Activated CD4-positive, alpha-beta T cell treated with anti-CD3 and anti-CD28 coated beads, Interleukin-2, amount 50 U/mL, for 24 hours (primary cell): ENCODE measurements around the gene NCS1.

ENCODE experiments used
- DNase-seq, 2 donors: peaks; one replicate each; pipeline ENCODE4 v3.0.0-alpha.2; 2020; ENCODE audit warnings: low read depth in 1 of 2, low spot score in 1 of 2

NCS1 gene

DNA sequence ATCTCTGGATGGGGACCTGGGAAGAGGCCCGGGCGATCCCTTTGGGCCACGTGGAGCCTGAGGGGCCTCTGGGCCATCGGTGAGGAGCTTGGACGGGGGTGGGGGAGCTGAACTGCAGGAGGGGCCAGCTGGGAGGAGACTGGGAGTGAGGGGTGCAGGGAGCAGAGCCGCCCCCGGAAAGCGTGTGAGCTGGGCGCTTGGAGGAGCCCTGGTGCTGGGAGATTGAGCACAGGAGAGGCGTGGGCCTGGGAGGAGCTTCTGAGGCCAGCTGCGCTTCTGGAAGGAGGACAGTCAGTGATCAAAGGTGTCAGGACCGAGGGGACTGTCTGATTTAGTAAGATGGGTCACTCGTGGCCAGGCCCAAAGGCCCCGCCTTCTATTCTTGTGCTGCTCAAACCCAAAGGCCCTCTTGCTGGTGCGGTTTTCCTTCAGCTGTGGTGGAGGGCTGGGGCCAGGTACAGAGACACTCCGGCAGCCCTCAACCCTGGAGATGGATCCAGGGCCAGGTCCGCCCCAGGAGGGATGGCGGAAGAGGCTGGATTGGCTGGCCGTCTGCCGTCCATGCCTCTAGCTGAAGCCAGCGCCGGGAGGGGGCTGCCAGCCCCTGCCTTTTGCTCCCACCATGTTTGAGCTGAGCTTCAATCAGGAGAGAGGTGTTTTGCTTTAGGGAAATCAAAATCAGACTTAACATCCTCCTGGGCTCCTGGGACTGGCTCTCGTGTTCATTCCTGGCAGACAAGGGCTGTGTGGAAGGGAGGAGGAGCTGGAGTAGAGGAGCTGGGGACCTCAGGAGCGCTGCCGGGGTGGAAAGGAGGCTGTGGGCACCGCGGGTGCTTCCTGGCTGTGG, 21.6 kb downstream of the NCS1 start:
- DNase-seq: no peak

DNA sequence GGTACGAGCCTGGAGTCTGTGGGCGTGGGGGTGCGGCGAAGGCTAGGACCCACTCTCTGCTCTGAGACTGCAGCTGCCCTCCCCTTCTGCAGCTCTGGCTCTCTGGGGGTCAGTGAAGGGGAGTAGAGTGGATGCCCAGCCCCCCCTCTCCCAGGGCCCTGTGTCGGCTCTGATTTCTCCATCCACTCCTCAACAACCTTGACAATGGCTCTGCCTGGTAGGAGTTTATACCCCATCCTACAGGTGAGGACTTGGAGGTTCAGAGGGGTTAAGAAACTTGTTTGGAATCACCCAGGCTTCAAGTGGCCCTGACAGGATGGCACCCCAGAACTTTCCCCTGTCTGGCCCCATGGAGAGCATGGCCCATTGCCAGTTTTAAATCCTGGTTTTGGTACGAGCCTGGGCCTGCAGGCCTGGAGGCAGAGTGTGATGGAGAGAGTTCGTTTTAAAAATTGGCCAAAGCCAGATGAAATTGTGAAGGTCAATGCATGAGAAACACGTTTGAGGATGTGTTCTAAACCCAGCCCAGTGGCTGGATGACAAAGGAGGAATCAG, 22.3 kb downstream of the NCS1 start:
- no peak for DNase-seq

DNA sequence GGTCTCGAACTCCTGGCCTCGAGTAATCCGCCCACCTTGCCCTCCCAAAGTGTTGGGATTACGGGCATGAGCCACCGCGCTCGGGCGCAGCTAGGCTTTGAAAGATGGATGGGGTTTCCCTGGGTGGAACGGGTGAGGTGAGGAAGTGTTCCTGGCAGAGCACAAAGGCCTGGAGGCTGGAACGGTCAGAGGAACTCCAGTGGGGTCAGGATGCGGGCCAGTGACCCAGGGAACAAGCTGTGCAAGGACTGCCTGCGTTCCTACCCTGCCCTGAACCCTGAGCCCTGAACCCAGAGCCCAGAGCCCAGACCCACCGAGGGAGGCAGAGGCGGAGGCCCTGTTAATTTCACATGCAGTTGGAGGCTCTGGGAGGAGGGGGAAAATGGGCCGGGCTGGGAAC, 23.4 kb downstream of the NCS1 start:
- no peak for DNase-seq

GRCh38 chr9:130196643-130197042, 24.4 kb downstream of the NCS1 start:
- no peak for DNase-seq

GRCh38 chr9:130197386-130197785, 25.2 kb downstream of the NCS1 start:
- DNase-seq: no peak

- DNase-seq: no peak
Observed at GRCh38 chr9:130197888-130198287, 25.7 kb downstream of the NCS1 start.

GRCh38 chr9:130198501-130199179, 26.4 kb downstream of the NCS1 start:
- no peak for DNase-seq

GRCh38 chr9:130199605-130200004, 27.4 kb downstream of the NCS1 start:
- no peak for DNase-seq

- DNase-seq: no peak
Observed at GRCh38 chr9:130200038-130200849, 28.0 kb downstream of the NCS1 start.

DNA sequence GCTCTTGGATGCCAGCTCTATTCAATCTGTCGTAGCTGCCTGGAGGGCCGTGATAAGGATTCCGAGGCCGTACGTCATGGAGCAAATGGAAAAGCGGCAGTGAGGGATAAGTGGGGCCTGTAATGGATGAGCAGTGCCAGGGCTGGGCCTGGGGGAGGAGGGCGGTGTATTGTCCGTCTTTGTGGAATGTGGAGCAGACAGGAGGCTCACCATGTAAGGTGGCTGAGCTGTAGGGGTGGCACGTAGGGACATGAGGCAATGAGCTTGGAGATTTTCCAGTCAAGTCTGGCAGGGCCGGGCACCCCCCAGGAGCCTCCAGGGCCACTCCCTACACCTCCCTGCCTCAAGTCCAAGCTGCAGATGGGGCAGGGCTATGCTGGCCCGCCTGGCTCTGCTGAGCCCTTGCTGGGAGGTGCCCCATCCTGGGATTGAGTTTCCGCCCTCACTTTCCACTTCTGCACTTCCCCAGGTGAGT, 29.2 kb downstream of the NCS1 start:
- DNase-seq: no peak

- DNase-seq: no peak
Observed at GRCh38 chr9:130201974-130202373, 29.8 kb downstream of the NCS1 start.

- no peak for DNase-seq
Observed at GRCh38 chr9:130204341-130204740, 32.1 kb downstream of the NCS1 start.

DNA sequence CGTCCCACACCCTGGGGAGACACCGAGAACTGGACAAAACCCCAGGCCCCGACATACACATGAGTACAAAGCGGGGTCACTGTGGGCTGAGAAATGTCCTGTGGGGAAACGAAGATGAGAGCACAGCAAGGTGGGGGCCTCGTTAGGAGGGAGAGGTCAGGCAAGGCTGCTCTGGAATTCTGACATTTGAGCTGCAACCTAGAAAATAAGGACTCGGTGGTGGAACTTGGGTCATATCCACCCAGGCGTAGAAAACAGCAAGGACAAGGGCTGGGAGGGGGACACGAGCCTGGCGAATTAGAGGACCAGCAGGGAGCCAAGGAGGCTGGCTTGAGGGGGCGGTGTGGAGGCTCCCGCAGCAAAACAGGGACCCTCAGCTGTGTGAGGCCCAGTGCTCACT, 32.8 kb downstream of the NCS1 start:
- DNase-seq: no peak

DNA sequence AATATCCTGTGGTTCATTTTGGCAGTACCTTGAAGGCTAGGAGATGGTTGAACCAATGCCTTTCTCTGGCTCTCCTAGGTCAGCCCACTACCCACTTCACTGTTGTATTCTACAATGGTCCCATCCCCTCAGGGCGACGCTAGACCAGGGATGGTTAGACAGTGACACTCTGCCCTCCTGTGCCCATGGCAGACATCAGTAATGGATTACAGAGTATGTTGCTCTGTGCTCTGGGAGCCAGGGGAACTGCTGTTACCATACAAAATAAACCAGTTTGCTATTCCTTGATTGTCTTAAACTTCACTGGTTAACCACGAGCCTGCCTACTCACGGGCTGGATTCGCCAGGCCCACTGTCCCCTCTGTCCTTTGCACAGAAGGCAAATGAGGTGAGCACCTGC, 33.7 kb downstream of the NCS1 start:
- no peak for DNase-seq

DNA sequence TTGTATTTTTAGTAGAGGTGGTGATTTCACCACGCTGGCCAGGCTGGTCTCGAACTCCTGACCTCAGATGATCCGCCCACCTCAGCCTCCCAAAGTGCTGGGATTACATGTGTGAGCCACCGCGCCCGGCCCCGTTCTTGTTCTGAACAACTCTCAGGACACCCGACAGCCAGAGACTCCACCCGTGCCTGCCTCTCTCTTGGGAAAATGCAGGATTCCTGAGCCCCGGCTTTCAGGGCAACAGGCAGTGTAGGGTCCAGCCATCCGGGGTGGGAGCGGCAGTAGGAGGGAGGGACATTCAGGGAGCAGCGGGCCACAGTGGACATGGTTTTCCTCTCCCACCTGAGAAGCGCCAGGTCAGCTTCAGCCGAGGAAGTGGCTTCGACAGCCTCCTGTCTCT, 34.4 kb downstream of the NCS1 start:
- DNase-seq: no peak

DNA sequence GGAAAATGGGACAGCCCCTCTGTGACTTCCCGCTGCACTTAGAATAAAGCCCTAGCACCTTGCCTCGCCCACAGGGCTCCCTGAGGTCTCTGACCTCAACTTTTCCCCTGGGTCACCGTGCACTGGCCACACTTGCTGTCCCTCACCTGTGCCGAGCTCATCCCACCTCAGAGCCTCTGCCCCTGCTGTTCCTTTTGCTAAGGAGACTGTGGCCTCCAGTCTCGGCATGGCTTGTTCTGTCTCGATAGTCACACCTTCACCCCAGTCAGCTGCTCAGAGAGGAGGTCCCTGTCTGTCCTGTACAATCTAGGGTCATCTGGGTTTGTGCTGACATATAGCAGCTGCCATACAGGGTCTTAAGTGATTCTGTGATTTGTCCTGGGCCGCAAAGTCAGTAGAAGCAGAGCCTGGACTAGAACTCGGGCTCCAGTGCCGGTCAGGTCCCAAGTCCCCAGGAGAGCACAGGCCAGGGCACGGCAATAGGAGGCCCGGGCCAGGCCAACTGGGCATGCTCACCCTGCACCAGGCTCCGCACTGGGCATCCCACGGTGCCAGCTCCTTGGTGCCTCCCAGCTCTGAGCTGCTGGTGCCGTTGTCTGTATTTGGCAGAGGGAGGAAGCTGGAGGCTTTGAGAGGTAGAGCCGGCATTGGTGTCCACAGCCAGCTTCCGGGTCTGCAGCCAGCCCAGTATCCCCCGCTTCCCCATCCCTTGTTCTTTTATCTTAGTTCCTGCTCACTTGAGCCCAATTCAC, 35.2 kb downstream of the NCS1 start:
- no peak for DNase-seq

GRCh38 chr9:130208600-130209347, 36.6 kb downstream of the NCS1 start:
- no peak for DNase-seq

DNA sequence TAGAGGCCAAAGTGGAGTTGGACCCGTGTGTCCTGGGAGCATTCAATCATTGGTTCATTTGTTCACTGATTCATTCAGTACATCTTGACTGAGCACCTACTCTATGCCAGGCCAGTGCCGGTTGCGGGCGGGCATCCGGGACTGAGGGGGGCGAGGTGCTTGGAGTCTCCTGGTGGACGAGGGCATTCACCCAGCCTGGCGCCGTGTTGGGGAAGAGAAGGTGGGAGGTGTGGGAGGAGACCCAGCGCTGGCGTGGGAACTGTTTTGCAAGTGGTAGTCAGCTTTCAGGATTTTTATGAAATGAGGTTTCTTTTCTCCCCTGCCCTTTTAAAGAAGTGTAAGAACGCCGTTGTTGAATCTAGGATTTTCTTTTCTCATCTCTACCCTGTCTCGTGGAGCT, 37.2 kb downstream of the NCS1 start:
- no peak for DNase-seq

DNA sequence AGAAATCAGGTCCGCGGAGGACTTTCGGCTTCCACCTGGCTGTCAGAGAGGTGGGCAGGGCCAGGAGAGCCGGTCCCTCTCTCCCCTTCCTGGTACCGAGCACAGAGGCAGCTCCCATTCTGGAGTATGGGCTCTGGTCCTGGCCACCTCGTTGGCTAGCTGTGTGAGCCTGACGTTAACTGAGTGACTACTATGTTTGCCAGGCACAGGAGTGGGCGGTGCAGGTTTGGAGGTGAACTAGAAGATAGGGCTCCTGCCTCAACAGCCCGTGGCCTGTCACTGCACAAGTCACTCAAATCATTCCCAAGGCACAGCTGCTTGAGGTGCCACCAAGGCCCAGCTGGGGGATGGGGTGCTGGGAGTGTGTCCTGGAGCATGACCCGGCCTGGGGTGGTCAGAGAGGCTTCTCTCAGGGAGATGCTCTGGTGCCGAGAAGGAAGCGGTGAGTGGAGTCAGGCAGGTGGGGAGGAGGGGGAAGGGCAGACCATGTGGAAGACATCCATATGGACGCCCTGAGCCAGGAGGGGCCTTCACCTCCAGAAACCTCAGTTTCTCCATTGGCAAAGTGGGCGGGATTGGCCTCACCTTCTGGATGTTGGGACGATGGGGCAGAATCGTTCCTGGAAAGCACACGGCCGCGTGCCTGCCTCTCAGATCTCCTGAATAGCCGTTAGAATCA, 39.5 kb downstream of the NCS1 start:
- DNase-seq: no peak
